ENCODE measurements around the gene GARS1. TPM values are rescaled to one million over a fixed set of nuclear protein-coding genes. Genes with fewer than 3 reads are reported as not detected.

The GARS1 gene
- total RNA-seq, 4 donors from 2014 or later, result 43.6 to 71.0 (median 63.0) TPM

GRCh38 chr7:30650421-30650808 lies 55.7 kb downstream of the GARS1 start:
- Histone ChIP-seq H3K36me3 (peaks cover 0 to 4% (median 2%) of the 10 kb centered on the region in 4 donors), H3K4me1 (no peaks in the 10 kb centered on the region), H3K9me3 (no peaks in the 10 kb centered on the region), H3K27me3 (no peaks in the 10 kb centered on the region), H3K4me3 (no peak overlapping the region), H3K27ac (replicated peaks in 1 of 4) (no peak overlapping the region)
- intact Hi-C loops (cut with DNase I), result no loop called here
- DNase-seq (ENCODE audit: extremely low spot score), result no peak
- WGBS, result 96% methylated on average over 7 of the region's 7 CpGs
- TF ChIP-seq EP300 (IDR thresholded peaks at IDR 0.05) (no peak), POLR2AphosphoS5 (IDR thresholded peaks at IDR 0.05) (no peak), CTCF (IDR thresholded peaks at IDR 0.05) (no peak), POLR2A (IDR thresholded peaks at IDR 0.05; ENCODE audit: low read depth) (no peak)

GRCh38 chr7:30652132-30652531 lies 57.5 kb downstream of the GARS1 start:
- Histone ChIP-seq H3K36me3 (peaks cover 0 to 3% (median 0%) of the 10 kb centered on the region in 4 donors), H3K27me3 (no peaks in the 10 kb centered on the region), H3K4me1 (no peaks in the 10 kb centered on the region), H3K27ac (replicated peaks in 1 of 4) (no peak overlapping the region), H3K4me3 (no peak overlapping the region), H3K9me3 (no peaks in the 10 kb centered on the region)
- 91% methylated on average over 7 of the region's 7 CpGs for WGBS
- DNase-seq (ENCODE audit: extremely low spot score), result no peak
- TF ChIP-seq EP300 (IDR thresholded peaks at IDR 0.05), result no peak
- no peak for TF ChIP-seq CTCF (IDR thresholded peaks at IDR 0.05)
- no peak for TF ChIP-seq POLR2A (IDR thresholded peaks at IDR 0.05; ENCODE audit: low read depth)
- no peak for TF ChIP-seq POLR2AphosphoS5 (IDR thresholded peaks at IDR 0.05)
- intact Hi-C loops (cut with DNase I), result no loop called here

- no peak overlapping the region for H3K27ac ChIP-seq (replicated peaks in 1 of 4)
- 91% methylated on average over 16 of the region's 19 CpGs for WGBS
- TF ChIP-seq EP300 (IDR thresholded peaks at IDR 0.05) (no peak), POLR2A (IDR thresholded peaks at IDR 0.05; ENCODE audit: low read depth) (no peak), CTCF (IDR thresholded peaks at IDR 0.05) (no peak), POLR2AphosphoS5 (IDR thresholded peaks at IDR 0.05) (no peak)
- no peaks in the 10 kb centered on the region for H3K4me1 ChIP-seq
- no peak for DNase-seq (ENCODE audit: extremely low spot score)
- H3K4me3 ChIP-seq, result no peak overlapping the region
- H3K9me3 ChIP-seq, result no peaks in the 10 kb centered on the region
- peaks cover 0 to 1% (median 0%) of the 10 kb centered on the region in 4 donors for H3K36me3 ChIP-seq
- H3K27me3 ChIP-seq, result no peaks in the 10 kb centered on the region
- intact Hi-C loops (cut with DNase I), result no loop called here
These were observed 58.3 kb downstream of the GARS1 start for GRCh38 chr7:30652698-30653641.

- 95% methylated on average over 15 of the region's 15 CpGs for WGBS
- DNase-seq (ENCODE audit: extremely low spot score), result no peak
- no peaks in the 10 kb centered on the region for H3K9me3 ChIP-seq
- no peaks in the 10 kb centered on the region for H3K36me3 ChIP-seq
- intact Hi-C loops (cut with DNase I), result no loop called here
- H3K27me3 ChIP-seq, result no peaks in the 10 kb centered on the region
- no peak overlapping the region for H3K27ac ChIP-seq (replicated peaks in 1 of 4)
- TF ChIP-seq POLR2AphosphoS5 (IDR thresholded peaks at IDR 0.05) (no peak), EP300 (IDR thresholded peaks at IDR 0.05) (no peak), POLR2A (IDR thresholded peaks at IDR 0.05; ENCODE audit: low read depth) (no peak), CTCF (IDR thresholded peaks at IDR 0.05) (no peak)
- no peaks in the 10 kb centered on the region for H3K4me1 ChIP-seq
- H3K4me3 ChIP-seq, result no peak overlapping the region
These were observed 59.8 kb downstream of the GARS1 start for GRCh38 chr7:30654296-30655090.

Data from esophagus muscularis mucosa (tissue), 4 donors.